MCF 10A (cell line): ENCODE data around the gene TMEM167A. TPM values are rescaled to one million over a fixed set of nuclear protein-coding genes. Genes with fewer than 3 reads are reported as not detected.

Experiments used
- Bru-seq: library from RNA; stranded (reverse); fragments of 400-500 nt; gene quantifications from one replicate; lab custom pipeline; 2021; lab: Mats Ljungman, UMichigan
- BruChase-seq, 2 experiments: library from RNA; stranded (reverse); fragments of 400-500 nt; gene quantifications; one replicate each; lab custom pipeline; 2021; lab: Mats Ljungman, UMichigan
- BruUV-seq: library from RNA; stranded (reverse); fragments of 400-500 nt; replicated peaks from 2 replicates; lab custom pipeline; 2021; lab: Mats Ljungman, UMichigan
- CTCF ChIA-PET: fragments of 300-600 bp; sonication (Branson Sonifier 250); formaldehyde crosslinking; extraction: SDS; loops from one replicate; lab custom pipeline; 2021; ENCODE audit warnings: antibody characterized with exemption, inconsistent platforms; lab: Yijun Ruan, JAX
- POLR2A ChIA-PET: fragments of 300-600, 350-650 bp; sonication (Branson Sonifier 250); formaldehyde crosslinking; extraction: SDS; loops from one replicate; lab custom pipeline; 2020; ENCODE audit warnings: antibody characterized with exemption, inconsistent platforms; lab: Yijun Ruan, JAX
- DNase-seq: peaks from one replicate; pipeline ENCODE4 v3.0.0-alpha.2; 2018; ENCODE audit not compliant: unreplicated experiment
- H3K27ac Mint-ChIP-seq: one replicate; pipeline ENCODE4 v1.8.0; 2022; ENCODE audit warnings: mild to moderate bottlenecking, low read depth, mixed read lengths; ENCODE audit not compliant: unreplicated experiment
- H3K27me3 Mint-ChIP-seq: one replicate; pipeline ENCODE4 v1.8.0; 2022; ENCODE audit warnings: mixed read lengths; ENCODE audit not compliant: insufficient read depth, unreplicated experiment
- H3K36me3 Mint-ChIP-seq: one replicate; pipeline ENCODE4 v1.8.0; 2022; ENCODE audit warnings: mild to moderate bottlenecking, moderate library complexity, mixed read lengths; ENCODE audit not compliant: insufficient read depth, unreplicated experiment
- H3K4me1 Mint-ChIP-seq: one replicate; pipeline ENCODE4 v1.8.0; 2022; ENCODE audit warnings: mixed read lengths; ENCODE audit not compliant: insufficient read depth, unreplicated experiment
- H3K4me3 Mint-ChIP-seq: one replicate; pipeline ENCODE4 v1.8.0; 2022; ENCODE audit warnings: mild to moderate bottlenecking, moderate library complexity, mixed read lengths; ENCODE audit not compliant: unreplicated experiment
- H3K9me3 Mint-ChIP-seq: one replicate; pipeline ENCODE4 v1.8.0; 2022; ENCODE audit warnings: mixed read lengths; ENCODE audit not compliant: unreplicated experiment
- CTCF ChIP-seq: fragments of 200-600 bp; IDR thresholded peaks from one replicate; pipeline ENCODE4 v1.8.0; 2022; ENCODE audit warnings: antibody characterized with exemption, mild to moderate bottlenecking; ENCODE audit not compliant: unreplicated experiment
- intact Hi-C: fragments of 100-400 bp; cut with micrococcal nuclease; formaldehyde crosslinking; loops from 2 replicates; pipeline ENCODE4 v1.14.1; 2022
- long read RNA-seq: library from polyadenylated mRNA; stranded (forward); transcript quantifications from one replicate; pipeline ENCODE4 v2.0.0, GENCODE V29; 2022
- total RNA-seq: library from RNA; stranded (reverse); gene quantifications from 2 replicates; pipeline ENCODE4 v1.2.3, GENCODE V29; 2022

The TMEM167A gene
- total RNA-seq (84.1 and 122 TPM in 2 replicates), Bru-seq, nascent RNA (percentile 95 among the genes with signal in this experiment), BruChase-seq, experiment 1, labeled RNA remaining after a 6-hour chase (percentile 97 among the genes with signal in this experiment), BruChase-seq, experiment 2, labeled RNA remaining after a 2-hour chase (percentile 96 among the genes with signal in this experiment)
- long read RNA-seq, full-length matches to known transcripts, result 204 of 235 reads
- long read RNA-seq, partial matches to known transcripts, result 4 of 235 reads
- long read RNA-seq, other reads (novel, unspliced or antisense), result 27 of 235 reads

GRCh38 chr5:83076742-83077661, at the start of gene TMEM167A, which contains the start of gene XRCC4:
TMEM167A (minus strand) TSS chr5:83077394; CDS start chr5:83077323, 71 bp downstream.
XRCC4 (plus strand) TSS chr5:83077547; CDS start chr5:83104920, 27,373 bp downstream.
- intact Hi-C loops, result loop anchor here (2.0 to 10.0 kb wide), 4 partner anchors 354 to 722 kb away; no protein-coding TSS in a partner anchor
- peak within 1 kb of the TSS; percentile 93 for H3K4me3 Mint-ChIP-seq
- BruUV-seq, result TSS peak; percentile 65
- peaks cover 12% of the 10 kb centered on the region for H3K36me3 Mint-ChIP-seq
- peak within 1 kb of the TSS; percentile 96 for H3K27ac Mint-ChIP-seq
- CTCF ChIA-PET, result interaction anchor here (0.5 to 1.7 kb wide), 7 partner anchors 8 to 441 kb away, joined by 3 to 5 read pairs (median 3); no protein-coding TSS in a partner anchor
- peak; percentile 99 for DNase-seq
- no peaks in the 10 kb centered on the region for H3K27me3 Mint-ChIP-seq
- H3K9me3 Mint-ChIP-seq, result no peaks in the 10 kb centered on the region
- POLR2A ChIA-PET, result interaction anchor here (0.5 to 3.1 kb wide), 42 partner anchors 9 to 719 kb away, joined by 3 to 25 read pairs (median 4); partner anchors contain the start of gene VCAN
- no peak for TF ChIP-seq CTCF
- peaks cover 21% of the 10 kb centered on the region for H3K4me1 Mint-ChIP-seq

- DNase-seq, result no peak
- no peaks in the 10 kb centered on the region for H3K4me1 Mint-ChIP-seq
- no TSS peak for BruUV-seq
- no peak overlapping the region for H3K27ac Mint-ChIP-seq
- POLR2A ChIA-PET, result no interaction called here
- H3K9me3 Mint-ChIP-seq, result peaks cover 7% of the 10 kb centered on the region
- no peaks in the 10 kb centered on the region for H3K36me3 Mint-ChIP-seq
- CTCF ChIA-PET, result interaction anchor here (0.5 to 0.7 kb wide), 2 partner anchors 19 to 45 kb away, joined by 3 to 4 read pairs; no protein-coding TSS in a partner anchor
- no peak overlapping the region for H3K4me3 Mint-ChIP-seq
- no peaks in the 10 kb centered on the region for H3K27me3 Mint-ChIP-seq
- TF ChIP-seq CTCF, result no peak
- intact Hi-C loops, result no loop called here
Observed at GRCh38 chr5:83126501-83126900, 49.3 kb upstream of the TMEM167A start.

GRCh38 chr5:83125560-83125959, 48.4 kb upstream of the TMEM167A start:
- no peak for DNase-seq
- Mint-ChIP-seq H3K36me3 (no peaks in the 10 kb centered on the region), H3K27me3 (no peaks in the 10 kb centered on the region), H3K27ac (no peak overlapping the region), H3K4me3 (no peak overlapping the region), H3K9me3 (peaks cover under 1% of the 10 kb centered on the region), H3K4me1 (no peaks in the 10 kb centered on the region)
- CTCF ChIA-PET, result interaction anchor here (0.6 kb wide), 1 partner anchor 36 kb away, joined by 3 read pairs; no protein-coding TSS in a partner anchor
- POLR2A ChIA-PET, result interaction anchor here (0.6 kb wide), 1 partner anchor 50 kb away, joined by 3 read pairs; no protein-coding TSS in a partner anchor
- no peak for TF ChIP-seq CTCF
- no TSS peak for BruUV-seq
- intact Hi-C loops, result no loop called here
